GM21526 (cell line): ENCODE results near the gene ACTN3.
"Not testable (repeated sequence)": the region's sequence is repeated elsewhere in the genome, so short reads cannot be mapped to it uniquely, and the experiment has no call there.

ENCODE experiments used
- ATAC-seq: cut with Tn5 transposase; IDR thresholded peaks from one replicate; pipeline ENCODE4 v1.9.1; 2021; ENCODE audit warnings: moderate library complexity; ENCODE audit not compliant: unreplicated experiment, low FRiP score

ACTN3 gene

GRCh38 chr11:66592457-66593302 is 46.0 kb downstream of the ACTN3 start, which contains the start of the genes CCDC87 and CCS:
TSS of gene CCDC87 (minus strand) at chr11:66593063. CDS start at chr11:66593015, 48 bp downstream.
TSS of gene CCS (plus strand) at chr11:66593185. CDS start at chr11:66593262, 77 bp downstream.
- ATAC-seq, result peak; percentile 83

- peak; percentile 25 for ATAC-seq
Measured at GRCh38 chr11:66593303-66593635, 46.6 kb downstream of the ACTN3 start.

GRCh38 chr11:66593650-66594049 is 46.9 kb downstream of the ACTN3 start:
- no peak for ATAC-seq

- no peak for ATAC-seq
Measured at GRCh38 chr11:66595245-66595904, 48.7 kb downstream of the ACTN3 start.

GRCh38 chr11:66598993-66599392 is 52.3 kb downstream of the ACTN3 start:
- ATAC-seq, result no peak

- no peak for ATAC-seq
Measured at GRCh38 chr11:66600219-66600618, 53.5 kb downstream of the ACTN3 start.

GRCh38 chr11:66600631-66601233 is 54.0 kb downstream of the ACTN3 start:
- no peak for ATAC-seq

GRCh38 chr11:66603072-66603471 is 56.4 kb downstream of the ACTN3 start:
- no peak for ATAC-seq

GRCh38 chr11:66604155-66604554 is 57.5 kb downstream of the ACTN3 start:
- no peak for ATAC-seq

- not testable (repeated sequence) for ATAC-seq
Measured at GRCh38 chr11:66606608-66607007, 59.9 kb downstream of the ACTN3 start.

- ATAC-seq, result no peak
Measured at GRCh38 chr11:66607126-66607834, 60.6 kb downstream of the ACTN3 start.

- ATAC-seq, result no peak
Measured at GRCh38 chr11:66609721-66610617, 63.3 kb downstream of the ACTN3 start.

- no peak for ATAC-seq
Measured at GRCh38 chr11:66612458-66612857, 65.8 kb downstream of the ACTN3 start.
